CD4-positive, alpha-beta T cell treated with Interleukin-21 for 1 hour (primary cell): ENCODE measurements around the gene FAM3B.
"Not testable (repeated sequence)": the region's sequence is repeated elsewhere in the genome, so short reads cannot be mapped to it uniquely, and the experiment has no call there.

Source experiments
- DNase-seq: peaks from one replicate; pipeline ENCODE4 v3.0.0-alpha.2; 2020

Gene FAM3B, protein sequence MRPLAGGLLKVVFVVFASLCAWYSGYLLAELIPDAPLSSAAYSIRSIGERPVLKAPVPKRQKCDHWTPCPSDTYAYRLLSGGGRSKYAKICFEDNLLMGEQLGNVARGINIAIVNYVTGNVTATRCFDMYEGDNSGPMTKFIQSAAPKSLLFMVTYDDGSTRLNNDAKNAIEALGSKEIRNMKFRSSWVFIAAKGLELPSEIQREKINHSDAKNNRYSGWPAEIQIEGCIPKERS

DNA sequence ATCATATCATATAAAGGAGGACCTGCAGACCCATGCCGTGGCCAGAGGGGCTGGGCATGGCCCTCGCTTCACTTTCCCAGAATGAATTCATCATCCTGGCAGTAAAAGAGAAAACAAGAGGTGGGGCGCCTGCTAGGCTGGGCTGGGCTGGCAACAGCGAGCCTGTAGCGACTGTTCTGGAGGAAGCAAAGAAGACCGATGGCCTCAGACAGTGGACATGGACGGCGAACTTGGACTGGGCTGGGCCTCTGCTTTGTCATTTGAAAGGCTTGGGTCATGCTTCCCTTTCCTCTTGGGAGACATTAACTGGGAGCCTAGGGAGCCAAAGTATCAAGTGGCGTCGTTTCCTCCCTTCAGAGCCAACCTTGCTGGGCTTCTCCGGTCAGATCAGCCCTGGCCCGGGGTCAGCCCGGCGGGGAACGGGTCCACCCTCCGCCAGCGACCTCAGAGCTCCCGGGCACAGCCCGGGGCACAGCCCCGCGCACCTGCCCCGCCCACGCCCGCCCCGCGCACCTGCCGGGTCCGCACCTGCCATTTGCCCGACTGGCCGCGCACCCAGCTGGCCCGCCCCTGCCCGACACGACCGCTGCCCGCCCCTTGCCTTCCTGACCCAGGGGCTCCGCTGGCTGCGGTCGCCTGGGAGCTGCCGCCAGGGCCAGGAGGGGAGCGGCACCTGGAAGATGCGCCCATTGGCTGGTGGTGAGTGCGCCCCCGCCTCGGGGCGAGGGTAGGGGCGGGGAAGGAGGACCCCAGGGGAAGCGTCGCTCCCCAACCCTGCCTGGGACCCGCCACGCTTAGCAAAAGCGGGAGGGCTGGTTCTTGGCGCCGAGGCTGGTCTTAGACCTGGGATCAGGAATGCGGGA is at the start of gene FAM3B:
Gene FAM3B, plus strand, starts transcription at position 602 of the 863 bp plus-strand sequence. Its CDS starts 79 bp downstream, at position 681.
- DNase-seq, result no peak

DNA sequence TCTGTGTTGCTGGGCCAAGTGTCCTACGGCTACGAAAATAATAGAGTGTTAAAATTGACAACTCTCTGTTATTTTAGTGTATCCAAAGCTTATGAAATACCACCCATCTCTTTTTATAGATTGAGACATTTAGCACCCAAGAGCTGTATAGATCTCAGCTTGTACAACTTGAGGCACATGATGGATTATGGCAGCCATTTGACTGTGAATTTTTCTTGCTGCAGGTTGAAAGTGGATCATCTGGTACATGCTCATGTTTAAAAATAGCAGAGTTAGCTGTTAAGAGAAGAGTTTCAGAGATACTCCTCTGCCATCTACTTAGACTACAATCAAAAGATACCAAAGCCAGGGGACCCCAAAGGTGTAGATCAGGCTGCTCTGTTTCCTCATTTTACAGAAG is 49.3 kb upstream of the FAM3B start:
- DNase-seq, result no peak

DNA sequence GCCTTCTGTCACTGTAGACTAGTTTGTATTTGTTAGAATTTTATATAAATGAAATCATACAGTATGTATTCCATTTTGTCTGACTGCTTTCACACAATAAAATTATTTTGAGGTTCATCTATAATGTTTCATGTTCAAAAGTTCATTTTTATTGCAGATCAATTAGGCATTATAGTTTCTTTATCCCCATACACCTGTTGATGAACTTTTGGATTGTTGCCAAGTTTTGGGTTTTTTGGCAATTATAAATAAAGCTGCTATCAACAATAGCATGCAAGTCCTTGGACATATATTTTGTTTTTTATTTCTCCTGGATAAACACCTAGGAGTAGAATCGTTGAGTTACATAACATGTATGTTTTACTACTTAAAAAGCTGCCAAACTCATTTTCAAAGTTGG is 47.1 kb upstream of the FAM3B start:
- no peak for DNase-seq

DNA sequence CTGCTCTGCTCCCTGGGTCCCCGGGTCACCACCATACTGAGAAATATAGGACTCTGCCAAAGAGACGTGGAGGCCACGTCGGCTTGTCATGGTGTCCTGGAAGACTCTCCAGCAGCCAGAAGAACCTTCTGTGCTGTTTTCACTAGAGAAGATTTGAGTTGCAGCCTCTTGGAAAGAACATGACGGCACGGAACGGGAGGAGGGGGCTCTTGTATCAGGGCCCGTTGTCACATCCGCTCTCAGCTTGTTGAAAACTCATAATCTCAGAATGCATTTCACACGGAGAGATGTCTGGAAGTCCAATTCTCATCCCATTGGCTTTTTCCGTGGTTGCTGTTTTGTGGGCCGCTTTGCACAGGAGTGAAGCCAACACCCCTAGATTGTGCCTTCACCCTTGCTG is 39.4 kb upstream of the FAM3B start:
- DNase-seq, result no peak

DNA sequence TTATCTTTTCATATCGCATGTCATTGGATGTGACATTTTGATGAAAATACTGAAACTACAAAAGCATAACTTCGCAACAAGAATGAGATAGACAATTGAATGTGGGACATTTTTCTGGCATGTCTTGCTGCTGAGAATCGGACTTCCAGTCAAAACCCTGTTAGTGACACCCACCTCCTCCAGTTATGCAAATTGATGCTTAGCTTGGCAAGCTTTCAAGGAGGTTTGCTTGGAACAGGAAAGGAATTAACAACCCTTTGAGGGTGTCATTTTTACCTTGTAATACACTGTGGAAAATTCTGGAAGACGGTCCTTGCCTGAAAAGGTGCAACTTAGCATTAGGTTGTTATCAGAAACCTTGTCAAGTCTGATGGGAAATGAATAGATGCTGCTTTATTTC is 38.8 kb upstream of the FAM3B start:
- no peak for DNase-seq

DNA sequence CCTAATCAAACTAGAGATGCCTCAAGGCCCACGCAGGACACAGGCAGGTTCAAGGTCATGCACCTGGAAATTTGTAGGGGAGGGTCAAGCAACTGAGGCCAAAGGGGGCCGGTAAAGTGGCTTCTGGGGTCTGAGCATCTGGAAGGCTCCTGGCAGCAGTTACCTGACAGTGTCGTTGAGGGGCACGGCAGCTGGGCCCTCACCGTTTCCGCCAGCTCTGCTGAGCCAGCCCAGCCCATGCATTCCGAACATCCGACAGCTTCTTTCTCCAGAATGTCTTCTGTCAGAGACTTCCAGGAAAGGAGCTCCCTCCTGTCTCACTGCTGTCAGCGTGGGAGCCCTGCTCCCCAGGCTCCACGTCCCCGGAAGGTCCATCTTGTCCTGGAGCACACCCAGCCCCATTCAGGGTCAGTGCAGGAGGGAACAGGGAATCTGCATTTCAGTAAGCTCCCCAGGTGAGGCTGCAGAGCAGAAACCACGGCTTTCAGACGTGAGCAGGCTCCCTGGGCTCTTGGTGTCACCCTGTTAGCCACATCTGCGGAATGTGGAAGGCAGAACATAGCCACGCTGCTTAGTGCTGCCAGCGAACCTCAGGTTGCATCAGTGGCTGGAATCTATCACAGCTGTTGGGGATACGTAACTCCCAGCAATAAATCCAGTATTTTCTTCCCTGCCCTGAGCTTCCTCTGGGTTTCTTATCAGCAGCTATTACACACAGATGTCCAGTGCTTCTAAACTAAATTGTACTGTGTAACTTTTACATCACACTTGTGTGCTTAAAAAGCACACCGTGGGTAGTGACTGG is 36.3 kb upstream of the FAM3B start:
- no peak for DNase-seq

DNA sequence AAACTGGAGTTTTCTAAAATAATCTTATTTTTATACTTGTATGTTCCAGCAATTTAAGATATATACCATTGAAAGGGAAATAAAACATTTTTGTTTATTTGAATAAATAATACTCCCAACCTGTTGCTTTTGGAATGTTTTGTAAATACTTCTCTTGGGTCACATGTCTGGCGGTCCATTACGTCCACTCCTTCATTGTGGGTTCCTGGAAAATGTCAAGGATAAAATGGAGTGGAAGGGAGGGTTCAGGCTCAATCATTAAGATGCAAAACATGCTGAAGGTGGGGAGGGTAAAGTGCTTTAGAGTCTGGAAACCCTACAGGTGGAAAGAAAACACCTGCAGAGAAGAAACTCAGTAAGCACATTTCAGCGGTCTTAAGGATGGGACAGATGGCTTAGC is 34.2 kb upstream of the FAM3B start:
- no peak for DNase-seq

DNA sequence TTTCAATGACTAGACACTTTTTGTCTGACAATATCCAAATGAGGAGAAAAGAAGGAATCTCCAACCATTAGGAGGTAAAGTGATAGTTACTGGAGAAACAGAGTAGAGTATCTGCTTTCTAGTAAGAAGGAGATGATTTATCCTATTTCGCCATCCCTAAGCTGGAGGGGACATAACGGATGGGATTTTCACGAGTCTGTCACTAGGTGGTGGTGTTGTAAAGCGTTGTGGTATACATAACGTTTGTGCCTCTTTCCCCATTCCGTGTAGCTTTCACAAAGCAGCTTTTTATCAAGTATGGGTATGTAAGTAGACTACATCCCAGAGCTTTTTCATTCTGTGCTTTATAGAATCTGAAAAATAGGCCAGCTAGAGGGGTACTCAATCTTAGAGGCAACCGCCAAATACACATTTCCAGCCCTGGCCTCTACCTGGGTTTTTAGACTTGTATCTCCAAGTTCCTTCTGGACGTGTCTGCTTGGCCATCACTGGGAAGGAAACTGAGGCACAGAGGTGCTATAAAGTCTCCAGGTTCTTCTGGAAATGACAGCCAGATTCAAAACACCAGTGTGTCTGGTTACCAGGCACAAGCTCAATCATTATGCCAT is 33.3 kb upstream of the FAM3B start:
- DNase-seq, result peak; percentile 71

DNA sequence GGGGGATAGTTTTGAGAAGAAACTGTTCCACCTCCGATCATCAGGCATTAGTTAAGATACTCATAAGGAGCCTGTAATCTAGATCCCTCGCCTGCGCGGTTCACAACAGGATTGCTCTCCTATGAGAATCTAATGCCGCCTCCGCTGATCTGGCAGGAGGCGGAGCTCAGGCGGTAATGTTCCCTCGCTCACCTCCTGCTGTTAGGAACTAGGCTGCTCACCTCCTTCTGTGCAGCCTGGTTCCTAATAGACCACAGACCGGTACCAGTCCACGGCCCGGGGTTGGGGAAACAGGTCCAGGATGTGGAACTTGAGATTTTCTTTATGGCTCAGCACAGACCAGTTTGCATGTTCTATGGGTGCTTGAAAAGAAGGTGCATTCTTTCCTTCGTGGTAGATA is 27.2 kb upstream of the FAM3B start:
- DNase-seq, result no peak

DNA sequence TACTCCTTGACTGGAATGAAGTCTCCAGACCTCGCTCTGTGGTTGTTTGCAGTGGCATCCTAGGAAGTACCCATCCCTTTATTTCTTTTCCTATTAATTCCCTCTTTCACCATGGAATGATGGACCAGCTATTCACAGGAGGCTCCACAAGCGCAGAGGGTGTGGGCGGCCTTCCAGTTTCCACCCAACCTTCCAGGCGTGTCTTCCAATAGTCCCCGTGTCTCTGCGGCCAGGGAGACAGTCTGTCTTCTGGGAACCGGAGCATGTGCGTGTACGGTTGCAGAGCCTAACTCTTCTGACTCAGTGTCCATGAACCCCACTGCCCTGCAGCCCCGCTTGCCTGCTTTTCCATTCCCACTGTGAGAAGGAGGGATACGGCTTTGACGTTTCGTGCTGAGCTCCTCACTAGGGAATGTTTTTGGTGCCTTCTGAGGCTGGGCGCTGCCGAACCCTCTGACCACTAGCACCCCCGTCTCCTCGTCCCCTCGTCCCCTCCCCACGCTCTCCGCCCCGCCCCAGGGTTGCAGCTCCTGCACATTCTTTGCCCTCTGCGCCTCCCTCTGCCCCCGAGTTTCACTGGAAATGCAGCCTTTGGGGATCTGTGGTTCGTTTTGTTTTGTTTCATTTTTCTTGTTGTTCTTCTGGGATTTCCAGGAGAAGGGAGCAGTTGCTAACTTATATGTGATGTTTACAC is 26.3 kb upstream of the FAM3B start:
- no peak for DNase-seq

DNA sequence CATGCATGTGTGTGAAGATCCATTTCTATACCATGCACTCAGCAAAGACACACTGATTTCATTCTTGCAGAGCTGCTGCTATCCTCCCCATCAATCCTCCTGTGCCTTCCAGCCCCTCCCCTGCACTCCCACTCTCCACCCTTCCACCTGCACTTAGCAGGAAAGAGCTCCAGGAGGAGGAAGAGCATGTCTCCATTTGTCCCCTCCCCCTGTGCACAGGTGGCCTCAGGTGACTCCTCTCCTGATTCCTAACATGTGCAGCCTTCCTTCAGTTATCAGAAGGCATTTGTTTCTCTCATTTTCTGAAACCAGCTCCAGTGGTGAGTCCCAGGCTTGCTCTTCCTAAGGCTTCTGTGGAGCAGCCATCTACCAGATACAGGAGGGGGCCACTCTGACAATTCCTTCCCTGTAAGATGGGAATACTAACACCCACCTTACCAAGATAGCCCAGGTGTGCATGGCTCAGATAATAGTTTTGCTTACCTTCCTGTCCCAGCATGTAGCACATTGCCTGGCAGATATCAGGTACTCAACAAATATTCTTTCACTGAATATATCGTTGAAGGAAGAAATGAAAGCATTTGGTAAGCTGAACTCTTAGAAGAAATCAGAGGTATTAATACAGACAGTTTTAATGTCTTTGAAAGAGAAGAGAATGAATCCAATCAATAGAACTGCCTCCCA is 21.9 kb upstream of the FAM3B start:
- DNase-seq, result no peak

DNA sequence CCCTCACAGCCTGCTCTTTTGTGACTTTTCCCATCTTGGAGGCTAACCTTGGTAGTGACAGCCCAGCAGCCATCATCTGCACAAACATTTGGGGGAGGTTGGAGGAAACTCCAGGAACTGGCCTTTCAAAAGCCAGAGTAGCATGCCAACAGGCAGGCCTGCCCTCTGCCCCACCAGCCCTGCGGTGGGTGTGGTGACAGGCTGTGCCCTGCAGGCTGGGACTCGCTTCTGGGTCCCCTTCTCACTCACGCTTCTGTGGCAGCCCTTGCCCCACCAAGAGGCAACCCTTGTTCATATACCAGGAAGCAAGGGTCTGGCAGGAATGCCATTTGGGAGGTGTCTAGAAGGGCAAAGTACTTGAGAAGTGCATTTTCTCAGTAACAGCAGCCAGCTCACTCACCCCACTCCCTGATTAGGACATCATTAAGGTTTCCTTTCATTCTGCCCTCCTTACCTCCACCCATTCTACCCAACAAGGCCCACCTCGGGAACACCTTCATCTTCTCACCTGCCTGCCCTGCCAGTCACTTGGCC is 20.8 kb upstream of the FAM3B start:
- no peak for DNase-seq

DNA sequence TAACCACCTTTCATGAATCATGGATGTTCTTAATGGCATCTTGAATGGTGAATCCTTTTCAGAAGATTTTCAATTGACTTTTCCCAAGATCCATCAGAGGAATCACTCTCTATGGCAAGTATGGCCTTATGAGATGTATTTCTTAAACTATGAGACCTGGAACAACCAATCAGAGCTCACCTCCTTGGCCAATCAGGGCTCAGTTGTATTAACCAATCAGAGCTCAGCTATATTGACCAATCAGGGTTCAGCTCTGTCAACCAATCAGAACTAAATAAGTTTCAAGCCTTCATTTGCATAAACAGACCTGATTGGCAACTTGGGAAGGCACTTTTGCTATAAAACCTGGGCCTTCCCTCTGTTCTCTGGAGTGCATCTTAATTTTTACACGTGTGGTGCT is 13.6 kb upstream of the FAM3B start:
- DNase-seq, result no peak

DNA sequence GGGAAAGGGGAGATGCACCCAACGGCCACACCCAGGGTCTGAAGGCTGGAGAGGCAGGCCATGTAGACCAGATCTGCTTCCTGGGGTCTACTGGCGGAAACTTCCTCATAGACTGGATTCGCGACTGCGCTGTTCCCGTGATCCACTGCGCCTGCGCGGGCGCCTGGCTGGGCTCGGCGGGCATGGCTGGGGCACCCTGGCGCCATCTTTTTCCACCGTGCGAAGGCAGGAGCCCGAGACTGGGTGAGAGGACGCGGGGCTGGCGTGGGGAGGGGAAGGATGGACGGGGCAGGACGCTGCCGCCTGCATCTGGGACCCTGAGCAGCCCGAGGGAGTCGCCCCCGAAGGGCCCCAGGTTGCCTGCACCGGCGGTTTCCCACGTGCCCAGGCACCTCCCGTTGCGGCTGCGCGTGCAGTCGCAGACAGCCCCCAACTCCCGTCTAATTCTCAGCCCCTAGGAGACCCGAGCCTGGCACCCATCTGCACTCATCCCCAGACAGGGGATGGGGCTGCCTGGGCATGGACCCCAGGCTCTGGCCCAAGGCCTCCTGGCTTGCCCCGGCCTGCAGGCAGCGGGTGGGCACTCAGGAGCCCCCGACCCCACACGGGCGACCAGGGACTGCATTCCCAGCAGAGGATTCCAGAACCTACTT is 12.4 kb upstream of the FAM3B start:
- DNase-seq, result no peak

DNA sequence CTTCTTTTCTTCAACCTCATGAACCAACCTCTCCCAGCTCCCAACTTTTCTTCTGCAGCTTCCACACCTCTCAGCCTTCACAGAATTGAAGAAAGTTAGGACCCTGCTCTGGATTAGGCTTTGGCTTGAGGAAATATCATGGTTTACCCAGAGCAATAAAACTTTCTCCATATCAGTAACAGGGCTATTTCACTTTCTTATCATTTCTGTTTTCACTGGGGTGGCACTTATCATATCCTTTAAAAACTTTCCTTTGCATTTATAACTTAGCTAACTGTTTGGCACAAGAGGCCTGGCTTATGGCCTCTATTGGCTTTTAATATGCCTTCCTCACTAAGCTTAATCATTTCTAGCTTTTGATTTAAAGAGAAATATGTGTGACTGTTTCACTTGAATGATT is 9.4 kb upstream of the FAM3B start:
- DNase-seq, result no peak

DNA sequence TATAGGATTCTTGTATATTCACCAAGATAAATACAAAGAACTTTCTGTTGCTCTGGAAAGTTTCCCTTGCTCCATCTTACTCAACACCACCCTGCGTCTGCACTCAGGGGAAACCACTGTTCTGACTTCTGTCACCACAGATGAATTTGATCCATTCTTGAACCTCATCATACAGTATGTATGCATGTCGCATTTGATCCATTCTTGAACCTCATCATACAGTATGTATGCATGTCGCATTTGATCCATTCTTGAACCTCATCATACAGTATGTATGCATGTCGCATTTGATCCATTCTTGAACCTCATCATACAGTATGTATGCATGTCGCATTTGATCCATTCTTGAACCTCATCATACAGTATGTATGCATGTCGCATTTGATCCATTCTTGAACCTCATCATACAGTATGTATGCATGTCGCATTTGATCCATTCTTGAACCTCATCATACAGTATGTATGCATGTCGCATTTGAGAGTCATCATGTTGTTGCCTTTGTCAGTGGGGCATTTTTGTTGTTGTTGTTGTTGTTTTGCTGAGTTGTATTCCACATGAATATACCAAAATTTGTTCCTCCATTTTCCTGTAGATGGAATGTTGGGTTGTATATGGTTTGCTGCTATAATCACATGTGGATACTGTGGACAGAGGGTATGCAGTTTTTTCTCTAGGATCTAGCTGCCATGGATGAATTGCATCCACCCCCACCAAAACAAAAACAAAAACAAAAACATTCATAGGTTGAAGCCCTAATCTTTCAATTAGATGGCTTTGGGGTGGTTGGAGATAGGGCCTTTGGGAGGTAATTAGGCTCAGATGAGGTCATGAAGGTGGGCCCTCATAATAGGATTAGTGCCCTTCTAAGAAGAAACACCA is 3.1 kb upstream of the FAM3B start:
- DNase-seq, result not testable (repeated sequence)

DNA sequence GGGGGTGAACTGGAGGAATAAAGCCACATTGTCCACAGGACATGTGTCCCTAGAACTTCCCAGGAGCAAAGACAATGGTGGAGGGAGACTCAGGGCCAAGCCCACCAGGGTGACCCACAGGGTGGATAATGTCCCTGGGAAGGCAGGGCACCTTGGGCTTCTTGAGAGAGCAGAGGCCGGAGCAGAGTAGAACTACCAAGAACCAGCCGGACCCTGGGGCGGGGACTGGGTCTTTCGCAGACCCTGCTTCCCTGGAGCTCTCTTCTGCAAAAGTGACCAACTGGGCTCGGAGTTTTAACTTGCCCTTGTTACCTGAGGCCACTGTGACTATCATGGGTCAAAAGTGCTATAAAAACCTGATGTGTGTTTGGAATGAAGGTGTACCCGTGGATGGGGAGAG is 875 bp upstream of the FAM3B start:
- DNase-seq, result no peak

DNA sequence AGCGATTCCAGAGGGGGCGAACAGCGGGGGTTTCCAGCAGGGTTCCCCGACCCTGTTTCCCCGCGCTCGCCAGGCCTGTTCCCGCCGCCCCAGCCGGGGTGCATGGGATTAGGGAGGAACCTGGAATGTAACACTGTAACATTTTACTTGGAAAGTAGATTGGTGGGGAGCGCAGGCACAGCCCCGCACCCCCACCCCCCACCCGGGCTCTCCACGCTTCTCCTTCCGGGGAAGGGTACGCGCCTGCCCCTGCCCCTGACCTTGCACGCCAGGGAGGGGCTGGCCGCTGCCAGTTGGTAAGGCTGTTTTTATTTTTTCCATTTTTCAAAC is 427 bp downstream of the FAM3B start:
- DNase-seq, result no peak

DNA sequence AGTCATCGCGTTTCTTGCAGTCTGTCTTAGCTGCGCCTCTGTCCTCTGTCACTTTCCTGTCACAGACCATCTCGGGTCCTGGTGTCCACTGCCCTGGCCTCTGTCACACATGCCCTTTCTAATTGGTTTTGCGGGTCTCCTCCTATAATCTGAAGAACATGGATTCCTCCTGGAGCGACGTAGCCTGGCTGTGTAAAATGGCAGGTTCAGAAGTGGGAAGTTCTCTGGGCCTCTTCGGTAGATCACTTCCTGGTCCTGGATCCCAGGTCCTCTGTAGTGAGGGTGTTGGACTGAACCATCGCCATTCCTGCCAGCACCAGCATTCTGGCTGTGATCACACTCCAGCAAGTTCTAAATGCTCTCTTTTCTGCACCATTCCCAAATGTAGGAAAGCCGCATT is 857 bp downstream of the FAM3B start:
- no peak for DNase-seq

DNA sequence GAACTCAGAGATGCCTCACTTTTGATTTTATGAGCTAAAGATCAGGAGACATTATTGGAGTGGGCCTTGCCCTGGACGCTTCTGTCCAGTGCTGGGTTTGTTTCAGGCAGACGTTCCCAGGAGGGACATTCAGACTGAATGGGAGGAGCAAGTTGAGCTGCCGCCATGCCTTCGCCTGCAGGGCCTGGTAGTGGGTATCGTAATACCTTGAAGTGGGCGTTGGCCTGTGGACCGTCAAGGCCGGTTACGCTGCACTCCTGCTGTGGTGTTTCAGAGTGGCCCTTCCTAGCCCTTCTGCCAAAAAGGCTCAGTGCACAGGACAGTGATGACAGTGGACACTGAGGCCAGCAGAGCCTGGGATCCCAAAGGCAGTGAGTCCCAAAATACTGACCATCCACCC is 1.6 kb downstream of the FAM3B start:
- no peak for DNase-seq
